GM21737 (cell line): Measurements from ENCODE around the gene SEC14L6.

Experiments
- ATAC-seq: cut with Tn5 transposase; IDR thresholded peaks from one replicate; pipeline ENCODE4 v1.9.1; 2021; ENCODE audit warnings: mild to moderate bottlenecking, moderate library complexity; ENCODE audit not compliant: unreplicated experiment

Gene SEC14L6

GRCh38 chr22:30500628-30501027, 45.9 kb downstream of the SEC14L6 start:
- no peak for ATAC-seq

GRCh38 chr22:30497466-30498150, 48.9 kb downstream of the SEC14L6 start:
- ATAC-seq: no peak

- no peak for ATAC-seq
These were observed 51.3 kb downstream of the SEC14L6 start for GRCh38 chr22:30495041-30495784.

- ATAC-seq: no peak
These were observed 54.4 kb downstream of the SEC14L6 start for GRCh38 chr22:30492144-30492543.

- ATAC-seq: no peak
These were observed 55.2 kb downstream of the SEC14L6 start for GRCh38 chr22:30491381-30491780.

- no peak for ATAC-seq
These were observed 56.1 kb downstream of the SEC14L6 start for GRCh38 chr22:30490399-30490798.

- no peak for ATAC-seq
These were observed 58.4 kb downstream of the SEC14L6 start for GRCh38 chr22:30488121-30488520.

GRCh38 chr22:30486661-30487115, 59.9 kb downstream of the SEC14L6 start:
- no peak for ATAC-seq

GRCh38 chr22:30486118-30486517, 60.4 kb downstream of the SEC14L6 start:
- ATAC-seq: no peak

- ATAC-seq: peak; percentile 59
These were observed 61.1 kb downstream of the SEC14L6 start for GRCh38 chr22:30485362-30485988.

- no peak for ATAC-seq
These were observed 63.4 kb downstream of the SEC14L6 start for GRCh38 chr22:30483169-30483568.

- no peak for ATAC-seq
These were observed 64.8 kb downstream of the SEC14L6 start for GRCh38 chr22:30481711-30482110.

- no peak for ATAC-seq
These were observed 66.6 kb downstream of the SEC14L6 start for GRCh38 chr22:30479981-30480380.

GRCh38 chr22:30474683-30475424, 71.7 kb downstream of the SEC14L6 start:
- no peak for ATAC-seq

GRCh38 chr22:30474121-30474520, 72.4 kb downstream of the SEC14L6 start:
- ATAC-seq: no peak

- ATAC-seq: no peak
These were observed 73.4 kb downstream of the SEC14L6 start for GRCh38 chr22:30472994-30473720.
